HG03064 (cell line): ENCODE data around the gene GSDME.
"Not testable (repeated sequence)": the region's sequence is repeated elsewhere in the genome, so short reads cannot be mapped to it uniquely, and the experiment has no call there.

Experiments used
- ATAC-seq: cut with Tn5 transposase; IDR thresholded peaks from one replicate; pipeline ENCODE4 v1.9.1; 2021; ENCODE audit warnings: low read depth; ENCODE audit not compliant: unreplicated experiment

GSDME gene

GRCh38 chr7:24742506-24743162, 14.6 kb downstream of the GSDME start:
- no peak for ATAC-seq

GRCh38 chr7:24741679-24742505, 15.4 kb downstream of the GSDME start:
- no peak for ATAC-seq

DNA sequence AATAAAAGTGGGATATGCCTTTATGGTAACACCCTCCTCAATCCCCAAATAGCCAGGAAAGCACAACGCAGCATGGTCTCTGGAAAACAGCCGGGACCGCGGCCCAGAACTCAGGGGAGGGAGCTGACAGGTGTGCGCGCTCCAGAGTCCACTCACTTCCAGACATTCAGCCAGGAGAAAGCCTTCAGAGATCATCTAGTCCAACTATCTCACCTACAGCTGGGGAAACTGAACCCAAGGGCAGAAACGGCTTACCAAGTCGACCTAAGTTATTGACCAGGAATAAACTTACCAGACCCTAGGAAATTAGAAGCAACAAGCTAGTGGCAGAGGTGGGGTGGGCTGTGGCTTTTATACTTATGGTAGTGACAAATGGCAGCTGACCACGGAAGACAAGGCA, 16.4 kb downstream of the GSDME start:
- ATAC-seq, result no peak

DNA sequence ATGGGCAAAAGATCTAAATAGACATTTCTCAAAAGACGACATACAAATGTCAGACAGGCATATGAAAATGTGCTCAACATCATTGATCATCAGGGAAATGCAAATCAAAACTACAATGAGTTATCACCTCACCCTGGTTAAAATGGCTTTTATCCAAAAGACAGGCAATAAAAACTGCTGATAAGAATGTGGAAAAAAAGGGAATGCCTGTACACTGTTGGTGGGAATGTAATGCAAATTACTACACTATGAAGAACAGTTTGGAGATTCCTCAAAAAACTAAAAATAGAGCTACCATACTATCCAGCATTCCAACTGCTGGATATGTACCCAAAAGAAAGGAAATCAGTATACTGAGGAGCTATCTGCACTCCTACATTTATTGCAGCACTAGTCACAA, 18.0 kb downstream of the GSDME start:
- no peak for ATAC-seq

- no peak for ATAC-seq
Observed at GRCh38 chr7:24738577-24738976, 18.7 kb downstream of the GSDME start.

- ATAC-seq, result no peak
Observed at GRCh38 chr7:24737281-24737680, 20.0 kb downstream of the GSDME start.

- not testable (repeated sequence) for ATAC-seq
Observed at GRCh38 chr7:24735594-24735993, 21.7 kb downstream of the GSDME start.

DNA sequence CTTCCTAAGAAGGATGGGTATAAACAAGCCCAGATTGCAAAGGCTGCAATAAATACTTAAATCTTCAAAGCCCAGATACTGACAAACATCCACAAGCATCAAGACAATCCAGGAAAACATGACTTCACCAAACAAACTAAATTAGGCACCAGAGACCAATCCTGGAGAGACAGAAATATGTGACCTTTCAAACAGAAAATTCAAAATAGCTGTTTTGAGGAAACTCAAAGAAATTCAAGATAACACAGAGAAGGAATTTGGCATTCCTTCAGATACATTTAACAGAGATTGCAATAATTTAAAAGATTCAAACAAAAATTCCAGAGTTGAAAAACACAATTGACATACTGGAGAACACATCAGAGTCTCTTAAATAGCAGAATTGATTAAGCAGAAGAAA, 23.0 kb downstream of the GSDME start:
- no peak for ATAC-seq

- peak; percentile 10 for ATAC-seq
Observed at GRCh38 chr7:24733414-24734060, 23.7 kb downstream of the GSDME start.

- ATAC-seq, result peak; percentile 54
Observed at GRCh38 chr7:24732646-24733413, 24.4 kb downstream of the GSDME start.

DNA sequence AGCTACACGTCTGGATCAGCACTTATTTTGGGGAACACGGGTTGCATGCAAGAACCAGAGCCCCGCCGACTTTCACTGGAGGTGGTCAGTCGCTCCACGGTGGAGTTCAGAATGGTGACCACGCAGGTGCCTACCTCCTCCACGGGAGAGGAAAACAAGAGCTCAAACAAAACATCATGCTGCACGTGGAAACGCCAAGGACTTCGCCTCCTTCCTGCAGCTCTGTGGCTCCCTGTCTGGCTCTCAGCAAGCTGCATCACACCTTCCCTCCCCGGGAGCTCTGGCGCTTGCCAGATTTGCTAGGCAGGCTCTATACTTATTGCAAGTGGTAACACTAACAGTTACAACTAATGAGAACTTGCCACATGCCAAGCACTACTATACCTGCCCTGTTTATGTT, 26.0 kb downstream of the GSDME start:
- no peak for ATAC-seq

DNA sequence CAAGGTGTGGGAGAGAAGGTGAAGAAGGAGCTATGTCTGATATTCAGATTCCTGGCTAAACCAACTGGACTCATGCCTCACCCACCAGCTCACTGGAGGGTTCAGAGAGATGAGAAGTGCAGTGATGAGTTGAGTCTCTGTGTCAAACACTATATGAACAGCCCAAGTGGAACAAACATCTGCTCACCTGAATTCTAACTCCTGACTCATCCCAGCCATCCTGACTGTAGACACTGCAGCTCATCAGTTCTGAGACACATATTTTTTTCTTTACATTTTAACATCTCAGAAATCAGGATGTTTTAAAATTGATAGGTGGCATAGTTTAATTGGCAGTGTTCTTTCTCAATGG, 27.3 kb downstream of the GSDME start:
- ATAC-seq, result no peak

DNA sequence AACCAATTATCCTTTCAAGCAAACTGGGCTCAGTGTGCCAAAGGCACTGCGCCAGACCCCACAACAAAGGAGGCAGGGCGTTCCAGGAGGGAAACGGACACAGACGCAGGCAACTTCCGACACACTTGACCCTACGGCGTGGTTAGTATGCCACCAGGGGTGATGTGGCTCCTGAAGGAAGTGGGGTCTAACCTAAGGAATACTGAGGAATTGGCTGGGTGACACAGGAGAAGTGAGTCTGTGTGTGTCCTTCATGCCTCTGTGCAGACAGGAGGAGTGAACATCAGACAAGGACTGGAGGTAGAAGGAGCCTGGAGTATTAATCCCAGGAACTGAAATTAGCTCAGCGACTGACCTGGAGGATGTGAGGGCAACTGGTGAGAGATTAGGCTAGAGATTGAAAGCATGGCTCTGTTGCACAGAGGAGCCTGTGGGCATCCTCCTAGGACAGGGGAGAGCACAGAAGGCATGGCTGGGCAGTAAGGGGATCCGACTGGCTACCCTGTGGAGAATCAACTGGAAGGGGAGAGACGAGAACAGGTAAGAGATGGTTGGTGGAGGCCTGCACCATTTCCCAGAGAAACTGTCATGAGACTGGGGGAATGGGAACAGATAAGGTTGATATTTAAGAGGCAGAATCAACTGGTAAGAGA, 27.8 kb downstream of the GSDME start:
- no peak for ATAC-seq

GRCh38 chr7:24728503-24729364, 28.5 kb downstream of the GSDME start:
- ATAC-seq, result no peak

- no peak for ATAC-seq
Observed at GRCh38 chr7:24728121-24728500, 29.2 kb downstream of the GSDME start.

DNA sequence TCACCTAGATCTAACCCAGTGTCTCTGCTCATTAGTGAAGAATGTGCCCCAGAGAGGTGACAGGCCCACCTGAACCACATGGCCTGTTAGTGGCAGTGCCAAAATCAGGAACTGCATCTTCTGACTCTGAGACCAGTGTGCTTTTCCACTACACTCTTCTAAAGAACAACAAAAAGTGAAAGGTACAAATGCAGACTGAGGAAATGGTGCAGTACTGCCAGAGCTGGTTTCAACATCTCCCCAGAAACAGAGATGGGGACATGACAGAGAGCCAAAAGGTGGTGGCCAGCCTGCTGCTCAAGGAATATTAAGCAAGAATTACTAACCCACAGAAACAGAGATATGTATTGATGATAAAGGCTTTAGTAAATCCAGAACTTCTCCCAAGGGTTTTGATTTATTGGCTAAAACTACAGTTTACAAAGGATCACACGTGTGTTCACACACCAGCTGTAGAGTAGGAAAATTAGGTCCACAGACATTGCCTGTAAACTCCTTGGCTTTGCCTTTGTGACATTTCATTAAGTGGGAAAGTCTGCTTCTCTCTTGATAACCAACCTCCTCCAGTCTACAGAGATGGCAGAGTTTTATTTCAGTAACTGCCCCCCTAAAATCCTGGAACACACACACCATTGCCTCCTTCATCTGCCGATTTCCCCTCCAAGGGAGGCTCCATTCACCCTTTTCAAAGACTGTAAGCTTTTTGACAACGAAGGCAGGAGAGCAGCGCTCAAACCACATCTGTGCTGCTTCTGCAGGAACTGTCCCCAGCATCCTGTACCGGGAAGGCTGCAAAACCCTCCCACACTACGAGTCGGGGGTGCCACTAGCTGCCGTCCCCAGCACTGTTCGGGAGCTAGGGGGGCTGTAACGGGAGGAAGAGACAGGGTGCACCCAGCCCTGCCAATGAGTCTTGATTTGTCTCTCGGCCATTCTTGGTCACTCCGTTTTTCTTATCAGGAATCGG, 29.8 kb downstream of the GSDME start:
- ATAC-seq, result peak; percentile 62

DNA sequence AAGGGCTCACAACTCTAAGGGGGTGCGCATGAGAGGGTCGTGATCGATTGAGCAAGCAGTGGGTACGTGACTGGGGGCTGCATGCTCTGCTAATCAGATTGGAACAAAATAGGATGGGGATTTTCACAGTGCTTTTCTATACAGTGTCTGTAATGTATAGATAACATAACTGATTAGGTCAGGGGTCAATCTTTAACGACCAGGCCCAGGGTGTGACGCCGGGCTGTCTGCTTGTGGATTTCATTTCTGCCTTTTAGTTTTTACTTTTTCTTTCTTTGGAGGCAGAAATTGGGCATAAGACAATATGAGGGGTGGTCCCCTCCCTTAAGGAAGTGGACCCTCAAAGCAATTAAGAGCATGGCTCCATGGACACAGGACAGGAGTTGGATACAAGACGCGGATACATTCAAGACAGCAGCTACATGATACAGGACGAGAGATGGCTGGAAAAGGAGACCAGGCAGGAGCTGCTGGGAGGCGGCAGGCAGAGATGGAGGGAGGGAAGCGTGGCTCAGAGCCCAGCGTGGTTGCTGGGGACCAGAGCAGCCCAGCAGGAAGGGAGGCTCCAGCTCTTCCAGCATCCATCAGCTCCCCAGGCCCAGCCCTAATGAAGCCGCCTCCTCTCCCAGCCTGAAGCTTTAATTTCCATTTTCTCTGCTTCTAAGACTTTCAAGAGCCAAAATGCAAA, 31.6 kb downstream of the GSDME start:
- ATAC-seq, result no peak
